Measurements from ENCODE around the gene MGST3.

DNA sequence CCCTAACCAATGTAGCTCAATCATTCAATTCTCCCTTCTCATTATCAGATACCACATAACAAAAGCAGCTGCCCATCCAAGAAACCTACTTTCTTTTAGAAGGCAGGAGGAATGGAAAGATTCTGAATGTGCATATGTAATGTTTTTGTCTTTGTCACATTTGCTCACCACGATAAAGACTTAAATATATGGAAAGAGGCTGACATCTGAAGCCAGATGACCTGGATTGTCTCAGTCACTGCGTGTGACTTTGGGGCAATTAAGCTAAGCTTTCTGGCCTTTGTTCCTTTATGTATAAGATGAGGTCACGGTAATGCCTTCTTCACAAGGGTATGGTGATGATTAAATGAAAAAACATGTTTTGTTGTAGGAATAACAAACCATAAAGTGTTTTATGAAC lies 44.6 kb upstream of the MGST3 start:
- TF ChIP-seq CTCF (IDR thresholded peaks at IDR 0.05) (no peak), POLR2A (IDR thresholded peaks at IDR 0.05) (no peak)
